AG09319 (cell line): ENCODE data around the gene CDC14B.

ENCODE experiments used
- DNase-seq: peaks from one replicate; pipeline ENCODE4 v3.0.0-alpha.2; 2010; ENCODE audit warnings: low read depth; ENCODE audit errors: extremely low read depth
- CTCF ChIP-seq: IDR thresholded peaks from 2 replicates; pipeline ENCODE4 v1.5.1; 2011; ENCODE audit warnings: low read depth, mild to moderate bottlenecking, inconsistent platforms, low read length, moderate library complexity

Gene CDC14B

GRCh38 chr9:96524045-96524444 is 95.6 kb downstream of the CDC14B start:
- DNase-seq, result no peak
- no peak for TF ChIP-seq CTCF

GRCh38 chr9:96523374-96523773 is 96.3 kb downstream of the CDC14B start:
- no peak for DNase-seq
- no peak for TF ChIP-seq CTCF

DNA sequence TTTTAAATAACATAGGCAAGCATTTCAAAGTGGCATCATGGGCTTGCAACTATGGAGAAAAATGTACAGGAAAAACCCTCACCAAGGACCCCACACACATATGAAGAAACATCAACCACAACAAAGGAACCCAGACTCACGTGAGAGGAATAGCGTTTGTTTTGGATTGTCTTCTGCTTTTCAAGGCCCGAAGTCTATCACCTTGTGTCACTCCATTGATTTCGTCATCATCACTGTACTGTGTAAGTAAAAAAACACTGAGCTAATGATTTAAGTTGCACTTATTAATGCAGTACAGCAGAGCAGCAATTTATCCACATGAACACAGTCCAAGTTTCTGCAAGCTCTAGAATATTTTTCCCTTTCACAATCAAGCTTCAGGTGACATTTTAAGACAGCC is 97.3 kb downstream of the CDC14B start:
- DNase-seq, result no peak
- no peak for TF ChIP-seq CTCF

GRCh38 chr9:96519787-96520186 is 99.9 kb downstream of the CDC14B start:
- TF ChIP-seq CTCF, result no peak
- DNase-seq, result no peak

GRCh38 chr9:96519095-96519494 is 100.5 kb downstream of the CDC14B start:
- no peak for TF ChIP-seq CTCF
- no peak for DNase-seq

- TF ChIP-seq CTCF, result no peak
Measured at GRCh38 chr9:96515621-96516470, 103.8 kb downstream of the CDC14B start.

GRCh38 chr9:96514800-96515158 is 104.9 kb downstream of the CDC14B start:
- no peak for TF ChIP-seq CTCF
- no peak for DNase-seq

More at GRCh38 chr9:96515621-96516470, 103.8 kb downstream of the CDC14B start:
- no peak for DNase-seq
